KMS-11 (cell line): ENCODE measurements around the gene FAM222B.

ENCODE experiments used
- H2AFZ ChIP-seq: fragments of 200-600 bp; sonication (generic); 2 replicates; pipeline ENCODE4 v1.6.1; 2016; ENCODE audit warnings: antibody characterized with exemption, mixed run types, low read depth
- H3K27ac ChIP-seq: fragments of 200-600 bp; sonication (generic); 2 replicates; pipeline ENCODE4 v1.6.1; 2016; ENCODE audit warnings: mild to moderate bottlenecking, mixed run types
- H3K27me3 ChIP-seq: fragments of 200-600 bp; sonication (generic); 2 replicates; pipeline ENCODE4 v1.6.1; 2017; ENCODE audit warnings: mild to moderate bottlenecking, low read depth, mixed run types, moderate library complexity; ENCODE audit not compliant: insufficient read depth
- H3K36me3 ChIP-seq: fragments of 200-600 bp; sonication (generic); 2 replicates; pipeline ENCODE4 v1.6.1; 2017; ENCODE audit warnings: mild to moderate bottlenecking, mixed run types; ENCODE audit not compliant: insufficient read depth
- H3K4me1 ChIP-seq: fragments of 200-600 bp; sonication (generic); 2 replicates; pipeline ENCODE4 v1.6.1; 2016; ENCODE audit warnings: mild to moderate bottlenecking, low read depth, mixed run types; ENCODE audit not compliant: poor library complexity, severe bottlenecking
- H3K4me2 ChIP-seq: fragments of 200-600 bp; sonication (generic); 2 replicates; pipeline ENCODE4 v1.7.0; 2016; ENCODE audit warnings: mild to moderate bottlenecking, mixed run types
- H3K4me3 ChIP-seq: fragments of 200-600 bp; sonication (generic); IDR thresholded peaks from 2 replicates; pipeline ENCODE4 v1.6.1; 2017; ENCODE audit warnings: low read depth, low read length, mixed read lengths; ENCODE audit not compliant: insufficient read depth
- H3K79me2 ChIP-seq: fragments of 200-600 bp; sonication (generic); 2 replicates; pipeline ENCODE4 v1.6.1; 2016; ENCODE audit warnings: low read depth, mixed run types; ENCODE audit not compliant: insufficient read depth
- H3K9ac ChIP-seq: fragments of 200-600 bp; sonication (generic); 2 replicates; pipeline ENCODE4 v1.6.1; 2016; ENCODE audit warnings: mild to moderate bottlenecking, mixed run types
- H4K20me1 ChIP-seq: fragments of 200-600 bp; sonication (generic); 2 replicates; pipeline ENCODE4 v1.6.1; 2016; ENCODE audit warnings: mild to moderate bottlenecking, mixed run types; ENCODE audit not compliant: insufficient read depth
- TF ChIP-seq, protein P1 (sequence below): fragments of 200-600 bp; sonication (generic); conservative IDR thresholded peaks from 2 replicates; pipeline ENCODE4 v1.6.1; 2017; ENCODE audit warnings: low read depth, mild to moderate bottlenecking, antibody characterized with exemption, low read length, moderate library complexity, mixed read lengths

FAM222B gene

DNA sequence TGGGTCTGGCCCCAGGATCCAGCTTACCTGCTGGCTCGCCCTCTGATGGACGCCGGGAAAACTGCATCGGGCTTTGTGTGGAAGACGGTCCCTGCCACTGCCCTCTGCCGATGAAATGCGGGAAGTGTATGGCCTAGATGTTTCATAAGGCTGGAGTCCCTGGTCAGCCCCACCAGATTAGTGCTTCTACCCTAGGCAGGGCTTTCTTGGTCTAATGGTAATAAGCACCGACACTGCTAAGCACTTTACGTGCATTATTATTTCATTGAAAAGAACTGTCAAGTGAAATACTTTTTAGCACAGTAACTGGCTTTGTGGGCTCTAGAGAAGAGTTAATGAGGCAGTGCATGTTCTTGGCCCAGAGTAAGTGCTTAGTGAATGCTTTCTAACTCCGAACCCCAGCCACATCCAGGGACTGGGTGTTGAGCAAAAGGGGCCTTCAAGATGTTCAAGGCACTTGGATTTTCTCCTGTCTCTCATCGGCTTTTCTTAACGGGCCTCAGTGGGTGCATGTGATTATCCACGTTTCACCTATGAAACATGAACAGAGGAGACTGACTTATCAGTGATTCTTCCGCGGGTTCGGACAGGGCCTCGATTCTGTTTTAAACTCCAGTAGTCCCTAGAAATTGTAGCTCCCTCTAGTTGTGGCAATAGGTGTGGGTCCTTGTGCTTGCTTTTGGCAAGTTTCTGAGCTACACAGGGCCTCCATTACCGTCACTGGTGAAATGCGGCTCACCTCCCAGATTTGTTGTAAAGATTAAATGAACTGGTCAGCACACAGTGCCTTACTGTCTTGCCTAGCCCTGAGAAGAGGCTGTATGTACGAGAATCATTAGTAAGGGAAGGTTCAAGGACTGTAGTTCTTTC, 92.2 kb downstream of the FAM222B start:
- Histone ChIP-seq H4K20me1 (0 out of 2 replicates have a peak, but pooled peaks cover 9% of the 10 kb centered on the region), H3K79me2 (peaks cover 11% of the 10 kb centered on the region), H3K27ac (no peak overlapping the region), H2AFZ (no peak overlapping the region), H3K27me3 (no peaks in the 10 kb centered on the region), H3K4me2 (no peak overlapping the region), H3K36me3 (no peaks in the 10 kb centered on the region; the same call in 1 of the 2 replicates), H3K9ac (no peak overlapping the region), H3K4me1 (peaks cover 37% of the 10 kb centered on the region), H3K4me3 (no peak overlapping the region)
- TF ChIP-seq, protein P1, sequence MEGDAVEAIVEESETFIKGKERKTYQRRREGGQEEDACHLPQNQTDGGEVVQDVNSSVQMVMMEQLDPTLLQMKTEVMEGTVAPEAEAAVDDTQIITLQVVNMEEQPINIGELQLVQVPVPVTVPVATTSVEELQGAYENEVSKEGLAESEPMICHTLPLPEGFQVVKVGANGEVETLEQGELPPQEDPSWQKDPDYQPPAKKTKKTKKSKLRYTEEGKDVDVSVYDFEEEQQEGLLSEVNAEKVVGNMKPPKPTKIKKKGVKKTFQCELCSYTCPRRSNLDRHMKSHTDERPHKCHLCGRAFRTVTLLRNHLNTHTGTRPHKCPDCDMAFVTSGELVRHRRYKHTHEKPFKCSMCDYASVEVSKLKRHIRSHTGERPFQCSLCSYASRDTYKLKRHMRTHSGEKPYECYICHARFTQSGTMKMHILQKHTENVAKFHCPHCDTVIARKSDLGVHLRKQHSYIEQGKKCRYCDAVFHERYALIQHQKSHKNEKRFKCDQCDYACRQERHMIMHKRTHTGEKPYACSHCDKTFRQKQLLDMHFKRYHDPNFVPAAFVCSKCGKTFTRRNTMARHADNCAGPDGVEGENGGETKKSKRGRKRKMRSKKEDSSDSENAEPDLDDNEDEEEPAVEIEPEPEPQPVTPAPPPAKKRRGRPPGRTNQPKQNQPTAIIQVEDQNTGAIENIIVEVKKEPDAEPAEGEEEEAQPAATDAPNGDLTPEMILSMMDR: peak; percentile 96

DNA sequence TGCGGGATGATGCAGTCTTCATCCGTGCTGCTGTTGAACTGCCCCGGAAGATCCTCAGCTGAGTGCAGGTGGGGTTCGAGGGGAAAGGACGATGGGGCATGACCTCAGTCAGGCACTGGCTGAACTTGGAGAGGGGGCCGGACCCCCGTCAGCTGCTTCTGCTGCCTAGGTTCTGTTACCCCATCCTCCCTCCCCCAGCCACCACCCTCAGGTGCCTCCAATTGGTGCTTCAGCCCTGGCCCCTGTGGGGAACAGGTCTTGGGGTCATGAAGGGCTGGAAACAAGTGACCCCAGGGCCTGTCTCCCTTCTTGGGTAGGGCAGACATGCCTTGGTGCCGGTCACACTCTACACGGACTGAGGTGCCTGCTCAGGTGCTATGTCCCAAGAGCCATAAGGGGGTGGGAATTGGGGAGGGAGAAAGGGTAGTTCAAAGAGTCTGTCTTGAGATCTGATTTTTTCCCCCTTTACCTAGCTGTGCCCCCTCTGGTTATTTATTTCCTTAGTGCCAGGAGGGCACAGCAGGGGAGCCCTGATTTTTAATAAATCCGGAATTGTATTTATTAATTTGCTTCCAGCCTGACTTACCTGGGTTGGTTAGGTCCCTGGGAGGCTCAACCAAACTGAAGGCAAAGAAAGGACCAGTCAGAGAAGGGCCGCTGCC, 92.9 kb downstream of the FAM222B start:
- Histone ChIP-seq H3K4me3 (no peak overlapping the region), H2AFZ (no peak overlapping the region), H3K27me3 (no peaks in the 10 kb centered on the region), H3K4me2 (no peak overlapping the region), H3K79me2 (peaks cover 19% of the 10 kb centered on the region), H4K20me1 (0 out of 2 replicates have a peak, but pooled peaks cover 9% of the 10 kb centered on the region), H3K4me1 (peaks cover 38% of the 10 kb centered on the region), H3K27ac (peak overlapping the region; percentile 22; the same call in 1 of the 2 replicates), H3K9ac (no peak overlapping the region), H3K36me3 (no peaks in the 10 kb centered on the region; the same call in 1 of the 2 replicates)
- TF ChIP-seq, protein P1: no peak

DNA sequence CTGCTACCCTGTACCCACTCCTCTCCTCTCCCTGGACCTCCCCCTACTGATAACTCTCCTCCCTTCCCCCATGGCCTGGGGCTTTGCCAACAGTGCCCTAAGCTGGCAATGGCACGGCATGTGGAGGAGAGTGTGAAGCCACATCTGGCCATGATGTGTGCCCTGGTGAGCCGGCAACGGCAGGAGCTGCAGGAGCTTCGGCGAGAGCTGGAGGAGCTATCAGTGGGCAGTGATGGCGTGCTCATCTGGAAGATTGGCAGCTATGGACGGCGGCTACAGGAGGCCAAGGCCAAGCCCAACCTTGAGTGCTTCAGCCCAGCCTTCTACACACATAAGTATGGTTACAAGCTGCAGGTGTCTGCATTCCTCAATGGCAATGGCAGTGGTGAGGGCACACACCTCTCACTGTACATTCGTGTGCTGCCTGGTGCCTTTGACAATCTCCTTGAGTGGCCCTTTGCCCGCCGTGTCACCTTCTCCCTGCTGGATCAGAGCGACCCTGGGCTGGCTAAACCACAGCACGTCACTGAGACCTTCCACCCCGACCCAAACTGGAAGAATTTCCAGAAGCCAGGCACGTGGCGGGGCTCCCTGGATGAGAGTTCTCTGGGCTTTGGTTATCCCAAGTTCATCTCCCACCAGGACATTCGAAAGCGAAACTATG, 93.6 kb downstream of the FAM222B start:
- Histone ChIP-seq H3K4me2 (no peak overlapping the region), H3K27ac (no peak overlapping the region), H4K20me1 (0 out of 2 replicates have a peak, but pooled peaks cover 9% of the 10 kb centered on the region)

More for the DNA sequence above, 93.6 kb downstream of the FAM222B start:
- Histone ChIP-seq H3K4me1 (peaks cover 38% of the 10 kb centered on the region), H3K9ac (no peak overlapping the region), H3K27me3 (no peaks in the 10 kb centered on the region), H3K36me3 (no peaks in the 10 kb centered on the region; the same call in 1 of the 2 replicates), H3K79me2 (peaks cover 24% of the 10 kb centered on the region), H2AFZ (no peak overlapping the region), H3K4me3 (no peak overlapping the region)
- TF ChIP-seq, protein P1: no peak
